Heart left ventricle (tissue), 16 donors: ENCODE measurements around the gene RFX3. TPM values are rescaled to one million over a fixed set of nuclear protein-coding genes. Genes with fewer than 3 reads are reported as not detected.

Experiments
- ATAC-seq, 4 donors: fragments of 200-7000 bp; cut with Tn5 transposase; one replicate each; pipeline ENCODE4 v1.9.1; 2020 to 2022; ENCODE audit warnings: moderate library complexity in 4 of 4, mild to moderate bottlenecking in 3 of 4, moderate number of reproducible peaks in 1 of 4
- DNase-seq, 5 donors: peaks; one replicate each; pipeline ENCODE4 v3.0.0-alpha.2; 2020
- H3K27ac ChIP-seq, 12 donors: fragments of 200-600 bp; sonication (generic) in 4 of 12; one replicate each; pipeline versions ENCODE4 v1.5.0 to v1.8.0; 2016 to 2022; ENCODE audit warnings: mild to moderate bottlenecking in 2 of 12
- H3K27me3 ChIP-seq, 9 donors: fragments of 200-600 bp; sonication (generic) in 2 of 9; one replicate each; pipeline versions ENCODE4 v1.5.1 to v1.8.0; 2016 to 2022; ENCODE audit warnings: mild to moderate bottlenecking in 3 of 9
- H3K36me3 ChIP-seq, 9 donors: fragments of 200-600 bp; sonication (generic) in 2 of 9; one replicate each; pipeline versions ENCODE4 v1.5.0 to v1.8.0; 2018 to 2022; ENCODE audit warnings: mild to moderate bottlenecking in 2 of 9
- H3K4me1 ChIP-seq, 12 donors: fragments of 200-600 bp; sonication (generic) in 4 of 12; one replicate each; pipeline versions ENCODE4 v1.5.0 to v1.8.0; 2016 to 2022; ENCODE audit warnings: mild to moderate bottlenecking in 3 of 12
- H3K4me3 ChIP-seq, 12 donors: fragments of 200-600 bp; sonication (generic) in 4 of 12; one replicate each; pipeline versions ENCODE4 v1.5.0 to v1.8.0; 2017 to 2022; ENCODE audit warnings: mild to moderate bottlenecking in 9 of 12, moderate library complexity in 4 of 12
- H3K9me3 ChIP-seq, 12 donors: fragments of 200-600 bp; sonication (generic) in 4 of 12; one replicate each; pipeline versions ENCODE4 v1.5.0 to v1.8.0; 2016 to 2022; ENCODE audit warnings: mild to moderate bottlenecking in 1 of 12
- CTCF ChIP-seq, 12 donors: fragments of 200-600 bp; sonication (generic) in 4 of 12; IDR thresholded peaks; one replicate each; pipeline versions ENCODE4 v1.5.0 to v1.8.0; 2018 to 2022; ENCODE audit warnings: antibody characterized with exemption in 12 of 12, mild to moderate bottlenecking in 5 of 12
- POLR2A ChIP-seq, 2 donors: fragments of 450-650 bp; IDR thresholded peaks; one replicate each; pipeline ENCODE4 v1.6.1; 2017; ENCODE audit warnings: antibody characterized with exemption in 2 of 2, mild to moderate bottlenecking in 2 of 2, moderate library complexity in 2 of 2
- WGBS, 4 donors: extraction: QIAGEN DNeasy Blood & Tissue Kit in 2 of 4; methylation state at CpG; one replicate each; pipeline versions ENCODE4 v1.1.5 to v1.1.7; 2013 to 2018; 5-methylcytosine and 5-hydroxymethylcytosine counted together
- intact Hi-C, 10 donors: fragments of 100-400 bp; cut with DNase I; formaldehyde crosslinking; loops; one replicate each; pipeline versions ENCODE4 v1.11.1 to v1.14.2; 2022
- polyA plus RNA-seq, 2 donors: library from polyadenylated mRNA; stranded (reverse); fragments of 200-250 nt; gene quantifications; one replicate each; pipeline ENCODE4 v1.2.3, GENCODE V29; 2013
- total RNA-seq, 9 donors: library from RNA; depleted of rRNA in 2 of 9; stranded (reverse); fragments of >200 nt in 2 of 9; fragmentation: NEBNext Ultra II Directional in 3 of 9; extraction: Animal tissue kit (Norgen Biotek cat#: 25700) in 3 of 9; gene quantifications; one replicate each; pipeline versions ENCODE4 v1.1.0 to v1.2.4, GENCODE V29; 2016 to 2023
- donor health status: ischemic (EF 13 %, LVEDD 7.1; RV severe dilation, severe dysfunction).
- donor health status: healthy with polysubstance abuse.
- donor health status: DM: no; HTN: yes; CAD: no.
- donor health status: DM: no; HTN: no; CAD: no.
- donor health status: ischemic (EF 25% LVEDD 6.9; RV normal size, moderate dysfunction).
- donor health status: ischemic (EF 25% LVEDD 5.7; RV mildly dilated, moderate dysfunction).
- donor health status: healthy.
- donor health status: DM: yes; HTN: yes; CAD: no.
- donor health status: ischemic (EF 35%, LVEDD 5.7; RV mildly dilated, moderate dysfunction).
- donor health status: nonischemic (EF 11% LVEDD 7.7; RV severe dilation, severe dysfunction).
- donor health status: DM: yes; HTN: yes; CAD: no.
- donor health status: PGD.
- donor health status: ischemic (EF 29% LVEDD 5.4; RV normal size, mild dysfunction).
- donor health status: nonischemic (EF 23%, LVEDD 6.1; RV moderate dilation, normal function).

RFX3 gene
- total and polyA plus RNA-seq, 11 donors, result 0.80 to 8.3 (median 2.9) TPM

- Histone ChIP-seq H3K36me3 (peaks cover 0 to 15% (median 0%) of the 10 kb centered on the region in 9 donors), H3K4me1 (peaks cover 0 to 5% (median 0%) of the 10 kb centered on the region in 12 donors), H3K27ac (no peak overlapping the region), H3K27me3 (no peaks in the 10 kb centered on the region), H3K4me3 (no peak overlapping the region), H3K9me3 (no peaks in the 10 kb centered on the region)
- peak; percentile 69 to 91 (median 86) for ATAC-seq
- WGBS, 4 donors, result 55 to 63% (median 59%) methylated on average over 3 of the region's 3 CpGs
- intact Hi-C loops, result loop anchor here in 7 of 10 donors (5.0 to 10.0 kb wide), 5 partner anchors 194 to 1134 kb away; no protein-coding TSS in a partner anchor
- TF ChIP-seq POLR2A (IDR thresholded peaks at IDR 0.05) (no peak), CTCF (IDR thresholded peaks at IDR 0.05) (peak; percentile 59 to 79 (median 70))
- DNase-seq, result peak; percentile 48 to 73 (median 59)
Measured at GRCh38 chr9:3240656-3241268, 285.0 kb downstream of the RFX3 start.

- intact Hi-C loops, result no loop called here
- Histone ChIP-seq H3K9me3 (no peaks in the 10 kb centered on the region), H3K36me3 (peaks cover 0 to 10% (median 0%) of the 10 kb centered on the region in 9 donors), H3K27me3 (no peaks in the 10 kb centered on the region), H3K27ac (no peak overlapping the region), H3K4me1 (peaks cover 0 to 5% (median 0%) of the 10 kb centered on the region in 12 donors), H3K4me3 (no peak overlapping the region)
- TF ChIP-seq CTCF (IDR thresholded peaks at IDR 0.05) (no peak), POLR2A (IDR thresholded peaks at IDR 0.05) (no peak)
- DNase-seq (no peak), ATAC-seq (no peak)
- 89 to 96% (median 93%) methylated on average over 4 of the region's 4 CpGs for WGBS, 4 donors
Measured at GRCh38 chr9:3239240-3239639, 286.6 kb downstream of the RFX3 start.

- Histone ChIP-seq H3K4me3 (no peak overlapping the region), H3K27ac (no peak overlapping the region), H3K36me3 (peaks cover 0 to 10% (median 0%) of the 10 kb centered on the region in 9 donors), H3K27me3 (no peaks in the 10 kb centered on the region), H3K9me3 (no peaks in the 10 kb centered on the region), H3K4me1 (peaks cover 0 to 5% (median 0%) of the 10 kb centered on the region in 12 donors)
- no peak for DNase-seq
- 91 to 93% (median 92%) methylated on average over 4 of the region's 4 CpGs for WGBS, 4 donors
- intact Hi-C loops, result no loop called here
- ATAC-seq, result no peak
- TF ChIP-seq CTCF (IDR thresholded peaks at IDR 0.05) (no peak), POLR2A (IDR thresholded peaks at IDR 0.05) (no peak)
Measured at GRCh38 chr9:3238236-3238635, 287.6 kb downstream of the RFX3 start.

GRCh38 chr9:3237121-3237520 is 288.7 kb downstream of the RFX3 start:
- no peak for DNase-seq
- Histone ChIP-seq H3K27me3 (no peaks in the 10 kb centered on the region), H3K4me1 (peaks cover 0 to 5% (median 0%) of the 10 kb centered on the region in 12 donors), H3K9me3 (no peaks in the 10 kb centered on the region), H3K27ac (no peak overlapping the region), H3K36me3 (peaks cover 0 to 10% (median 0%) of the 10 kb centered on the region in 9 donors), H3K4me3 (no peak overlapping the region)
- no peak for ATAC-seq
- intact Hi-C loops, result no loop called here
- TF ChIP-seq CTCF (IDR thresholded peaks at IDR 0.05) (no peak), POLR2A (IDR thresholded peaks at IDR 0.05) (no peak)
